ENCODE data around the gene MOB3A. TPM values are rescaled to one million over a fixed set of nuclear protein-coding genes. Genes with fewer than 3 reads are reported as not detected.

Gene MOB3A
- total and polyA plus RNA-seq, 2 of the 13 experiments (the other 11 are each of a cell fraction or from before 2014, with no cell fraction given) = 3.5 to 17.8 TPM

- no peak overlapping the region for H3K9ac ChIP-seq (ENCODE audit: insufficient read depth, low read depth, low read length)
- in situ Hi-C loops (cut with HindIII; ENCODE audit: extremely low pct_ligation_motif_present, low pct_unique_long_range_greater_than_20kb) = no loop called here
- H2AFZ ChIP-seq (ENCODE audit: low read length) = no peak overlapping the region
- no peak for FAIRE-seq
- no peaks in the 10 kb centered on the region for H3K27me3 ChIP-seq (ENCODE audit: control insufficient read depth in 1 of 2, insufficient read depth in 2 of 2, low read length in 2 of 2)
- H3K9me3 ChIP-seq (ENCODE audit: low read length) = no peaks in the 10 kb centered on the region
- ATAC-seq = no peak
- DNase-seq (ENCODE audit: low spot score) = no peak
- no peaks in the 10 kb centered on the region for H4K20me1 ChIP-seq (ENCODE audit: insufficient read depth, low read length)
- CTCF ChIA-PET (ENCODE audit: low intra/inter-chr PET ratio, low total read pairs) = no interaction called here
- TF ChIP-seq ZBTB33 (CRISPR knock-in tag; IDR thresholded peaks at IDR 0.05) (peak; percentile 45; the same call in 1 of the 2 replicates), PBX2 (CRISPR knock-in tag; IDR thresholded peaks at IDR 0.05) (no peak), GABPA (IDR thresholded peaks at IDR 0.05; ENCODE audit: low read depth, low read length) (no peak), GABPA (CRISPR knock-in tag; IDR thresholded peaks at IDR 0.05; ENCODE audit: low read depth) (peak; percentile 55), IRF1 (CRISPR knock-in tag; IDR thresholded peaks at IDR 0.05; ENCODE audit: low read depth) (no peak), ZNF749 (CRISPR knock-in tag; IDR thresholded peaks at IDR 0.05; ENCODE audit: borderline replicate concordance) (no peak), HINFP (CRISPR knock-in tag; IDR thresholded peaks at IDR 0.05; ENCODE audit: low read depth) (no peak), ZNF687 (CRISPR knock-in tag; IDR thresholded peaks at IDR 0.05) (peak; percentile 49; the same call in 1 of the 2 replicates), ZSCAN30 (CRISPR knock-in tag; IDR thresholded peaks at IDR 0.05) (no peak), ZBTB38 (CRISPR knock-in tag; IDR thresholded peaks at IDR 0.05) (peak; percentile 53; the same call in 1 of the 2 replicates)
- 95% methylated on average over 27 of the region's 28 CpGs for WGBS (ENCODE audit: low lambda C conversion rate)
- H3K27ac ChIP-seq (ENCODE audit: extremely low read length, insufficient read depth, low read length) = no peak overlapping the region
- POLR2A ChIA-PET = no interaction called here
- no peaks in the 10 kb centered on the region for H3K79me2 ChIP-seq (ENCODE audit: insufficient read depth, low read length)
- no peaks in the 10 kb centered on the region; a peak in 1 of 5 replicates for H3K36me3 ChIP-seq (replicated peaks in 1 of 2; ENCODE audit: control insufficient read depth in 1 of 2, insufficient read depth in 2 of 2, low read length in 2 of 2)
- no peak overlapping the region for H3K4me2 ChIP-seq (ENCODE audit: low read depth, low read length)
- H3K4me3 ChIP-seq (replicated peaks in 1 of 3; ENCODE audit: insufficient read depth in 1 of 3, low read depth in 2 of 3, low read length in 3 of 3) = no peak overlapping the region
- BruUV-seq (replicated peaks) = no TSS peak
- H3K4me1 ChIP-seq (ENCODE audit: insufficient read depth, low read length) = peaks cover 56% of the 10 kb centered on the region
- intact Hi-C loops (cut with micrococcal nuclease; ENCODE audit: unreplicated experiment) = no loop called here
These were observed 11.0 kb downstream of the MOB3A start for GRCh38 chr19:2084993-2085720.

All from HepG2 (cell line).